GM20431 (cell line): ENCODE results near the gene HECA.

Source experiments
- in situ Hi-C: fragments of 300-500 bp; cut with MseI, MboI; formaldehyde crosslinking; loops from one replicate; pipeline ENCODE4 v1.15.0; 2020; ENCODE audit warnings: low sequenced_read_pairs; ENCODE audit not compliant: unreplicated experiment

The HECA gene, protein sequence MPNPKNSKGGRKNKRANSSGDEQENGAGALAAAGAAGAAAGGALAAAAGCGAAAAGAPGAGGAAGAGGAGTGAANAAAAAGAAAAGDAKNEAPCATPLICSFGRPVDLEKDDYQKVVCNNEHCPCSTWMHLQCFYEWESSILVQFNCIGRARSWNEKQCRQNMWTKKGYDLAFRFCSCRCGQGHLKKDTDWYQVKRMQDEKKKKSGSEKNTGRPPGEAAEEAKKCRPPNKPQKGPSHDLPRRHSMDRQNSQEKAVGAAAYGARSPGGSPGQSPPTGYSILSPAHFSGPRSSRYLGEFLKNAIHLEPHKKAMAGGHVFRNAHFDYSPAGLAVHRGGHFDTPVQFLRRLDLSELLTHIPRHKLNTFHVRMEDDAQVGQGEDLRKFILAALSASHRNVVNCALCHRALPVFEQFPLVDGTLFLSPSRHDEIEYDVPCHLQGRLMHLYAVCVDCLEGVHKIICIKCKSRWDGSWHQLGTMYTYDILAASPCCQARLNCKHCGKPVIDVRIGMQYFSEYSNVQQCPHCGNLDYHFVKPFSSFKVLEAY

DNA sequence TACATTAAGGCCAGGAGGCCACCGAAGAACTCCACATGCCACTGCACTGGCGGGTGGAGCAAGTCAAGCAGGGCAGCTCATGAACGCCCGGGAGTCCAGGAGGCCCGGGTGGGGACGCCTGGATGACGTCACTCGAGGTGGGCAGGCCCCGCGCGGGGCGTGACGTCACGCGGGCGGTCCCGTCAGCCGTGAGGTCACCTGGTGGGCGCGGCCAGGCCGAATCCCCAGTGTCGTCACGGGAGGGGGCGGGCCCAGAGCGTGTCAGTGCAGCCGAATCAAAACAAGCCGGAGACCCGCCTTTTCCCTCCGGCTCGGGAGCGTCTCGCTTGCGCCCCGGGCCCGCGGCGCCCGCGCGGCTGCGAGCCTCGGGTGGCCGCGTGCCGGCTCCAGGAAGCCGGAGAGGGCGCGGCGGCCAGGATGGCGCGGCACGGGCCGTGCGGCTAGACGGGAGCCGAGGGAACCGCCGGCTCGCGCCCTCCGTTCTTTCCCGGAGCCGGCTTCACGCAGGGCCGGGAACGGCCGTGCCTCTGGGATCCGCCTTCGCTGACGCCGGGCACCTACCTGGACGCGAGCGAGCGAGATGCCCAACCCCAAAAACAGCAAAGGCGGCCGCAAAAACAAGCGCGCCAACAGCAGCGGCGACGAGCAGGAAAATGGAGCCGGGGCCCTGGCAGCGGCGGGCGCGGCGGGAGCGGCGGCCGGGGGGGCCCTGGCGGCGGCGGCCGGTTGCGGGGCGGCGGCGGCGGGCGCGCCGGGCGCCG lies at the start of gene HECA:
Gene HECA (plus strand): TSS at position 264 of the 761 bp plus-strand sequence. CDS start 317 bp downstream, at position 581.
- in situ Hi-C loops = no loop called here

DNA sequence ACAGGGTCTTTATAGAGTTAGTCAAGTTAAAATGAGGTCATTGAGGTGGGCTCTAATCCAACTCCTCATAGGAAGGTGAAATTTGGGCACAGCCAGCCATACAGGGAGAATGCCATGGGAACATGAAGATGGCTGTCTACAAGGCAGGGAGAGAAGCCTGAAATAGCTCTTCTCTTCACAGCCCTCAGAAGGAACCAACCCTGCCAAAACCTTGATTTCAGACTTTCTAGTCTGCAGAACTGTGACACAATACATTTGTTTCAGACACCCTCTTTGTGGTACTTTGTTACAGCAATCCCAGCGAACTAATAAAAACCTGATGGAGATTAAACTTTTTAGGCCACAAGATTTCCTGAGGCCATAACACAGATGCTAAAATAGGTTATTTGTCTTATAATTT lies 43.1 kb upstream of the HECA start:
- in situ Hi-C loops = no loop called here

DNA sequence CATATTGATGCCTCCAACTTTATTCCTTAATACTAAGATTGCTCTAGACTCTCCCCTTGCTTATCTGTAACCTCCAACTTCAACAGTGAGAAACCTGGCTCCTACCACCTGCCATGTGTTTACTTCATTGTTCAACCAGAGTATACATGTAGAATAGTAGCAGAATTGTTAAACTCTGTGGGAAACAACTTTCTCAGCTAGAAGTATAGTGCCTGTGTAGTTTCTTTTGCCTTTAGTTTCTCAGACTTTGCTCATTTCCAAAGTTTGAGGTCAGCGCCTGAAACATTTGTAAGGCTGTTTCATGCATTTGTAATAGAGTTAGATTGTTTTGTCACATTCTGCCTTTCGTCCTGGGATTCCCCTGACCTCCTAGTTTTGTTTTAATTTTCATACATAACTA lies 34.9 kb upstream of the HECA start:
- in situ Hi-C loops = loop anchor here (25.0 kb wide), 2 partner anchors 262 to 288 kb away; partner anchors contain the start of gene CITED2

GRCh38 chr6:139107051-139107450 lies 27.8 kb upstream of the HECA start:
- in situ Hi-C loops = loop anchor here (25.0 kb wide), 2 partner anchors 255 to 295 kb away; partner anchors contain the start of gene CITED2

DNA sequence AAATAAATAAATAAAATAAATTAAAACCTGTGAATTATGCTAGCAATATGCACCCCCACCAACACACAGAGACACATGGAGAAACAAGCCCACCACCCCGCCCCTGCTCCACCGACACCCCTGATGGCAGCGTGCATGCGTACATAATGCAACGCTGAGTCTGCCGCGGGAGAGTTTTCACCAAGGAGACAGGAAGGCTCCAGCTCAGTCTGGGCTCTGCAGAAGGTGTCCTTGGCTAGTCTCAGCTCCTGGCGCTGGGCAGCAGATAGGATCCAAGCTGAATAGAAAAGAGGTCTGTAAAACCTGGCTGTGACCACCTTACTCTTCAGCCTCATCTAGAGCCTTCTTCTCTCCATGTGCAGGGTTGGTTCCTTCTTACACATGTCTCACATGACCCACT lies 26.5 kb upstream of the HECA start:
- in situ Hi-C loops = loop anchor here (25.0 kb wide), 2 partner anchors 254 to 296 kb away; partner anchors contain the start of gene CITED2

DNA sequence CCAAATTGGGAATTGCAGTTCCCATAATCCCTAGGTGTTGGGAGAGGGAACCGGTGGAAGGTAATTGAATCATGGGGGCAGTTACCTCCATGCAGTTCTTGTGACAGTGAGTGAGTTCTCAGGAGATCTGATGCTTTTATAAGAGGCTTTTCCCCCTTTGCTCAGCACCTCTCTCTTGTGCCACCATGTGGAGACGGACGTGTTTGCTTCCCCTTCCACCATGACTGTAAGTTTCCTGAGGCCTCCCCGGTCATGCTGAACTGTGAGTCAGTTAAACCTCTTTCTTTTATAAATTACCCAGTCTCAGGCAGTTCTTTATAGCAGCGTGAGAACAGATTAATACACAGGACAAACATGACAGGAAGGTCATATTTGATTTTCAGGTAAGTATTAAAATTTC lies 25.3 kb upstream of the HECA start:
- in situ Hi-C loops = loop anchor here (25.0 kb wide), 2 partner anchors 253 to 297 kb away; partner anchors contain the start of gene CITED2

GRCh38 chr6:139112146-139112545 lies 22.7 kb upstream of the HECA start:
- in situ Hi-C loops = loop anchor here (25.0 kb wide), 2 partner anchors 250 to 300 kb away; partner anchors contain the start of gene CITED2

DNA sequence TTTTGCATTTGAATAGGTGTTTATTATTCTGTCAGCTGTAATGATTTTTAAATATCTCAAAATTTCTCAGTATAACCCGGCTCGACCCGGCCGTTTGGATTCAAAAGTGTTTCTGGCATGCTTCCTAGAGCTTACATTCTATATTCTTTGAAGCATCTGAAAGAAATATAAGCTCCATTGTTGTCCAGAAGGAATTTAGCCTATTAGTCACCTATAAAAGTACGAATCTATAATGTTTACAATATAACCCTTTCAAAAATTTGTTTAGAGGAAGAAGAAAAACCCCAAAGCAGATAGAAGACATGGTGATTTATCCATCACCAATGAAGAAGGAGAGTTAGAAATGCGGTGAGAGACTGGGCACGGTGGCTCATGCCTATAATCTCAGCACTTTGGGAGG lies 22.3 kb upstream of the HECA start:
- in situ Hi-C loops = loop anchor here (25.0 kb wide), 2 partner anchors 250 to 300 kb away; partner anchors contain the start of gene CITED2

DNA sequence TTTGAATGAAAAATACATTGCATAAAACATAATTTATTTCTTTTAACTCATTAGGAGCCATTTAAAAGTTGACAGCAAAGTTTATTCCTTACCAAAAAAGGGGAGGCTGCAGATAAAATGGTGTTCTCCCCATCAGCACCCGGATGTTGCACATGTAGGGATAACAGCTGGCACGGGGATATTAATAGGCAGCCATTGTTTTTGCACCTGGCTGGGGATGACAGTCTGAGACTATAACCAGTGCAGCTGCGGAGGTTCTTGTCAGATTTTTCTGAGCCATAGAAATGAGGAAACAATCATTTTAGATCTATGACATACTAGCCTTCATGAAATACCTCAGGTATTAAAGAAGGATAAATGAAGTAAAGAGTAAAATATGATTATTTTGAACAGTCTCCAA lies 20.1 kb upstream of the HECA start:
- in situ Hi-C loops = loop anchor here (25.0 kb wide), 2 partner anchors 248 to 302 kb away; partner anchors contain the start of gene CITED2

DNA sequence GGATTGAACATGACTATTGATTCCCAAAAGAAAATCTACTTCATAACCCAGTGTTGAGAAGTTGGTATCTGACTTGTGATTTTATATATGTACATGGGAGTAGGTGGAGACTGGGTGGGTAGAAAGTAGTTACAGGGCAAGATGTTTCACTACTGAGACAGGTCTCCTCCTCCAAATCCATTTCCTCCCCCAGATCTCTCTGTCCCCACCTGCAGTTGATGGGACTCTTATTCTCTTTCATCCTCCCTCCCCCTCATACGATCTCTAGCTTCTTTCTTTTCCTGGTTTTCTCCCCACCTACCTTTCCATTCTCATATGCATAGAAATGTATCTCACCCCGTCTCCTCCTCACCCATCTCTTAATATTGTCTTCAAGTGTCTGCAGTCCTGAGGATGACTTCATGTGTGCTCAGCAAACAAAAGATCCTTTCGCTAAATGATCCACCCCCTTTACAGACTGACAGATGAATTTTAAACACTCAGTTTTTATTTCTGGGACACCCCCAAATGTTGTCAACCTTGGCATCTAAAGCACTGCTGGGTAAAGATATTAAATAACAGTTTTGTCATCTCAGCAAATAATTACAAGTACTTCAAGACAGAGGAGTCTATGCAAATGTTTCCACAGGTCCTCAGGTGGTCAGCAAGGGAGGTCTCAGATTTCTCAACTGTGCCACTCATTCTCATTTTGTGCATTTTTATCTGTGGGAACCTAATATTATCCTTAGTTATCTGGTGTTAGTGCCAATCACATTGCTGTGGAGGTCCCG lies 18.7 kb upstream of the HECA start:
- in situ Hi-C loops = loop anchor here (25.0 kb wide), 2 partner anchors 246 to 304 kb away; partner anchors contain the start of gene CITED2

DNA sequence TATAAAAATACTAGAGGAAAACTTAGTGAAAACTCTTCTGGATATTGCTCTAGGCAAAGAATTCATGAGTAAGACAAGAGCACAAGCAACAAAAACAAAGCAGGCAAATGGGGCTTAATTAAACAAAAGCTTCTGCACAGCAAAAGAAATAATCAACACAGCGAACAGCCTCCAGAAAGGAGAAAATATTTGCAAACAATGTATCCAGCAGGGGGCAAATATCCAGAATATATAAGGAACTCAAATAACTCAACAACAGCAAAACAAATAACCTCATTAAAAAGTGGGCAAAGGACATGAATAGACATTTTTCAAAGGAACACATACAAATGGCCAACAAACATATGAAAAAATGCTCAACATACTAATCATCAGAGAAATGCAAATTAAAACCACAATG lies 17.1 kb upstream of the HECA start:
- in situ Hi-C loops = loop anchor here (25.0 kb wide), 2 partner anchors 245 to 305 kb away; partner anchors contain the start of gene CITED2

DNA sequence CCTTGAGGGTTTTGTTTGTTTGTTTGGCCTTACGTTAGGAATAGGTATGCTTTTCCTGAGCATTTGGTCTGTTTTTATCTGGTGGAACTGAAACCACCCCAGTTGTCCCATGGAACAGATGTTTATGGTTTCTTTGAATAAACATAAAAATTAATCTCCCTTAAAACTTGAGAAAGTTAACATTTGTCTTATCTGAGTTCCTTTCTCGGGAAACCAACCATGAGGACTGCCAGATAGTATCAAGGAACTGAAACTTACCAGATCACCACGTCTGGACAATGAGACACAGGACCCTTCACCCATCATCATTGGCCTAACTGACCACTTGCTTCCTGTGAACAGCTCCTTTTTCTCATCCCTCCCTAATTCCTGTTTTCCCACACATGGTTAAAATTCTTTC lies 15.3 kb upstream of the HECA start:
- in situ Hi-C loops = loop anchor here (25.0 kb wide), 2 partner anchors 243 to 307 kb away; partner anchors contain the start of gene CITED2

DNA sequence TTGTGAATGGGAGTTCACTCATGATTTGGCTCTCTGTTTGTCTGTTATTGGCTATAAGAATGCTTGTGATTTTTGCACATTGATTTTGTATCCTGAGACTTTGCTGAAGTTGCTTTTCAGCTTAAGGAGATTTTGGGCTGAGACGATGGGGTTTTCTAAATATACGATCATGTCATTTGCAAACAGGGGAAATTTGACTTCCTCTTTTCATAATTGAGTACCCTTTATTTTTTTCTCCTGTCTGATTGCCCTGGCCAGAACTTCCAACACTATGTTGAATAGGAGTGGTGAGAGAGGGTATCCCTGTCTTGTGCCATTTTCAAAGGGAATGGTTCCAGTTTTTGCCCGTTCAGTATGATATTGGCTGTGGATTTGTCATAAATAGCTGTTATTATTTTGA lies 12.1 kb upstream of the HECA start:
- in situ Hi-C loops = loop anchor here (25.0 kb wide), 2 partner anchors 239 to 311 kb away; partner anchors contain the start of gene CITED2

DNA sequence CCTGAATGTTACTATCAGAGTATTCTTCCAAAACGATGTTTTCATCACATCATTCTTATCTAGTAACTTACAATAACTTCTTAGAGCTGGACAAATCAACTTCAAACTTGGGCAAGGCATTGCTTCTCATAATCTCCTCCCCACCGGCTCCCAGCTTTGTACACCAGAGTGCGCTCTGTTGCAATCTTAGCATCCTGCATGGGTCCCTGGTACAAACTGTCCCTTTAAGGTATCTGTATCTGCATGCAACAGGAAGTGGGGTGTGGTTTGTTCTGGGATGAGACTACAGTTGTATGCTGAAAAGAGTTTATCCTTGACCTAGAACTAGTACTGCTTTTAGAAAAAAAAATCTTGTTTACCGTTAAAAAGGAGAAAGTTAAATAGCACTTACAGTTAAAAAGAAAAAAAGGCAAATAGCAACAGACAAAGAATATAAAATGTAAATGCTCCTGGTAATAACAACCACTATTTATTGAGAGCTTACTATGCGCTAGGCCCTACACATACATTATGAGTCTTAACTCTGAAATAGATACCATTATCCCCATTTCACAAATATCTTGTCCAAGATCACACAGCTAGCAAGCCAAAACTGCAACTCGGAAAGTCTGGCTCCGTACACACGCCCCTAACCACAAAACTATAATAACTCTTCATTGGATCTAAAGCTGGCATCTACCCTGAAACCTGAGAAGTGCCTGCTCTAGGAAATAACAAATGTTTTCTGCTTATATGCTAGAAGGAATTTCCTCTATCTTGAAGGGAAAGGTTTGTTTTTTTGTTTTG lies 9.8 kb upstream of the HECA start:
- in situ Hi-C loops = loop anchor here (25.0 kb wide), 2 partner anchors 237 to 313 kb away; partner anchors contain the start of gene CITED2

DNA sequence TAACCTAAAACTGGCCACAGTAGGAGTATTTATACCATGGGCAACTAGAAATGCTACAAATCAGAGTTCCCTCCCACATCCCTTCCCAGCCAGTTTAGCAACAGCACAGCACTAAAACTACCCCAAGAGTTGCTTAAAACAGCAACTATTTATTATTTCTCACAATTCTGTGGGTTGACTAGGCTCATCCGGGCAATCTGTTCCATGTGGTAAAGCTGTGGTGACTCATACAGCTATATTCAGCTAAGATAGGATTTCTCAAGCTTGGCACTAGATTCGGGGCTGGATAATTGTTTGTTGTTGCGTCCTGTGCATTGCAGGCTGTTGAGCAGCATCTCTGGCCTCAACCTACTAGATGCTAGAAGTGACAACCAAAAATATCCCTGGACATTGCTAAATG lies 8.6 kb upstream of the HECA start:
- in situ Hi-C loops = no loop called here

GRCh38 chr6:139126931-139127330 lies 7.9 kb upstream of the HECA start:
- in situ Hi-C loops = no loop called here

- in situ Hi-C loops = no loop called here
Observed at GRCh38 chr6:139129284-139129683, 5.6 kb upstream of the HECA start.

DNA sequence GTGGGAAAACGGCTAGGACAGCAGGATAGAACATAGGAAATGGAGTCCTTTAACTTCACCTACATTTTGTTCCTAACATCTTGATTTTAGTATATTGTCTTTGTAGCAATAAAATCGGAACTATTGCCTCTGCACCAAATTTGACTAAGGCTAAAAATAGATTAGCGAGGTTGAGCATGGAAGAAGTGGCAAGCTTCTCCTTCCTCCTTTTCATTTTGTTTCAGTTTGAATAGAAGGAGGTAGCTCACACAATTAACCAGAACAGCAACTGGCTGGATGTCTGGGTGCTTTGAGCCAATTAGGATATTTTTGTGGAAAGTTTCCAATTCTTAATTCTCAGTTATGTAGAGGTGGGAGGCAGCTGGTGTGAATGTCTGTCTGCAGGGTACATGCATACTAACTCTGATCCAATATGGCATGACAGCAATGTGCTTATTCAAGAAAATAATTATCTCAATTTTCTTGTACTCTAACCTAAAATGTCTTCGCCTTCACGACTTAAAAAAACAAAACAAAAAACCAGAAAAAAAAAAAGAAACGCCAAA lies 3.1 kb upstream of the HECA start:
- in situ Hi-C loops = no loop called here
